Measurements from ENCODE around the gene DSTYK. TPM values are rescaled to one million over a fixed set of nuclear protein-coding genes. Genes with fewer than 3 reads are reported as not detected.

DSTYK gene
- total and polyA plus RNA-seq, 2 experiments from 2014 or later: 6.1 to 10.7 TPM

- Mint-ChIP-seq H3K4me3 (no peak overlapping the region), H3K36me3 (ENCODE audit: low read depth) (no peaks in the 10 kb centered on the region), H3K27ac (no peak overlapping the region), H3K27me3 (ENCODE audit: insufficient read depth, low read depth, poor library complexity) (peaks cover 15% of the 10 kb centered on the region), H3K9me3 (no peaks in the 10 kb centered on the region), H3K4me1 (peaks cover 17% of the 10 kb centered on the region)
- no peak for DNase-seq (ENCODE audit: low spot score)
- H4K20me1 ChIP-seq (replicated peaks; ENCODE audit: insufficient read depth): no peaks in the 10 kb centered on the region; the same call in 1 of the 2 replicates
- H3K4me1 ChIP-seq (ENCODE audit: insufficient read depth): peaks cover 11% of the 10 kb centered on the region
- no peaks in the 10 kb centered on the region for H3K36me3 ChIP-seq (ENCODE audit: insufficient read depth)
- H3K4me3 ChIP-seq: no peak overlapping the region
- H3K4me2 ChIP-seq: no peak overlapping the region
- TF ChIP-seq ZNF331 (CRISPR knock-in tag; IDR thresholded peaks at IDR 0.05; ENCODE audit: low read depth) (no peak), STAT1 (IDR thresholded peaks at IDR 0.05; ENCODE audit: unreplicated experiment) (no peak), EZH2 (IDR thresholded peaks at IDR 0.05; ENCODE audit: low read depth, unreplicated experiment) (no peak), POLR2AphosphoS5 (IDR thresholded peaks at IDR 0.05; ENCODE audit: low read depth) (no peak), NANOG (IDR thresholded peaks at IDR 0.05; ENCODE audit: borderline replicate concordance) (no peak), ZNF114 (CRISPR knock-in tag; IDR thresholded peaks at IDR 0.05) (no peak), CTCF (conservative IDR thresholded peaks at IDR 0.05; ENCODE audit: low read depth in 2 of 2) (no peak), ETS1 (IDR thresholded peaks at IDR 0.05) (no peak), EZH2phosphoT487 (IDR thresholded peaks at IDR 0.05; ENCODE audit: unreplicated experiment) (no peak), JUNB (IDR thresholded peaks at IDR 0.05; ENCODE audit: unreplicated experiment) (no peak), REST (IDR thresholded peaks at IDR 0.05; ENCODE audit: unreplicated experiment) (no peak)
- no peak overlapping the region for H2AFZ ChIP-seq
- no peak for ATAC-seq
- H3K9me2 ChIP-seq (ENCODE audit: insufficient read depth): no peaks in the 10 kb centered on the region
- no peak overlapping the region for H3K27ac ChIP-seq (ENCODE audit: low read depth)
- peaks cover 12% of the 10 kb centered on the region for H3K27me3 ChIP-seq (ENCODE audit: insufficient read depth)
- H3K79me2 ChIP-seq (replicated peaks; ENCODE audit: insufficient read depth): 0 out of 2 replicates have a peak, but pooled peaks cover 5% of the 10 kb centered on the region
- H3F3A ChIP-seq (replicated peaks; ENCODE audit: low read depth): peaks cover 20% of the 10 kb centered on the region; the same call in 1 of the 2 replicates
Observed at GRCh38 chr1:205232127-205232820, 20.8 kb upstream of the DSTYK start.

Measured in GM23338 (cell line).